Measurements from ENCODE around the gene SPIRE1. TPM values are rescaled to one million over a fixed set of nuclear protein-coding genes. Genes with fewer than 3 reads are reported as not detected.

SPIRE1 gene
- total RNA-seq, 1 donor from 2014 or later = 49.2 TPM

GRCh38 chr18:12456441-12456840, 201.5 kb downstream of the SPIRE1 start:
- no peak for TF ChIP-seq CTCF (IDR thresholded peaks at IDR 0.05; ENCODE audit: insufficient read depth, low read length, poor library complexity, severe bottlenecking)
- Histone ChIP-seq H3K4me3 (ENCODE audit: low read depth, low read length) (no peak overlapping the region), H3K36me3 (ENCODE audit: control insufficient read depth, insufficient read depth, low read length) (peaks cover 1% of the 10 kb centered on the region), H3K27me3 (ENCODE audit: control insufficient read depth, insufficient read depth, low read length) (no peaks in the 10 kb centered on the region)
- DNase-seq (ENCODE audit: low read depth) = no peak

- Histone ChIP-seq H3K4me3 (ENCODE audit: low read depth, low read length) (no peak overlapping the region), H3K36me3 (ENCODE audit: control insufficient read depth, insufficient read depth, low read length) (peaks cover 1% of the 10 kb centered on the region), H3K27me3 (ENCODE audit: control insufficient read depth, insufficient read depth, low read length) (no peaks in the 10 kb centered on the region)
- TF ChIP-seq CTCF (IDR thresholded peaks at IDR 0.05; ENCODE audit: insufficient read depth, low read length, poor library complexity, severe bottlenecking) = no peak
- no peak for DNase-seq (ENCODE audit: low read depth)
Measured at GRCh38 chr18:12455496-12455895, 202.4 kb downstream of the SPIRE1 start.

GRCh38 chr18:12452784-12453183, 205.1 kb downstream of the SPIRE1 start:
- H3K27me3 ChIP-seq (ENCODE audit: control insufficient read depth, insufficient read depth, low read length) = no peaks in the 10 kb centered on the region
- DNase-seq (ENCODE audit: low read depth) = no peak
- H3K4me3 ChIP-seq (ENCODE audit: low read depth, low read length) = no peak overlapping the region
- H3K36me3 ChIP-seq (ENCODE audit: control insufficient read depth, insufficient read depth, low read length) = peaks cover 1% of the 10 kb centered on the region
- no peak for TF ChIP-seq CTCF (IDR thresholded peaks at IDR 0.05; ENCODE audit: insufficient read depth, low read length, poor library complexity, severe bottlenecking)

- H3K36me3 ChIP-seq (ENCODE audit: control insufficient read depth, insufficient read depth, low read length) = peaks cover 1% of the 10 kb centered on the region
- DNase-seq (ENCODE audit: low read depth) = no peak
- H3K27me3 ChIP-seq (ENCODE audit: control insufficient read depth, insufficient read depth, low read length) = no peaks in the 10 kb centered on the region
- no peak for TF ChIP-seq CTCF (IDR thresholded peaks at IDR 0.05; ENCODE audit: insufficient read depth, low read length, poor library complexity, severe bottlenecking)
- H3K4me3 ChIP-seq (ENCODE audit: low read depth, low read length) = no peak overlapping the region
Measured at GRCh38 chr18:12451428-12451827, 206.5 kb downstream of the SPIRE1 start.

- DNase-seq (ENCODE audit: low read depth) = no peak
- Histone ChIP-seq H3K36me3 (ENCODE audit: control insufficient read depth, insufficient read depth, low read length) (peaks cover 1% of the 10 kb centered on the region), H3K27me3 (ENCODE audit: control insufficient read depth, insufficient read depth, low read length) (no peaks in the 10 kb centered on the region), H3K4me3 (ENCODE audit: low read depth, low read length) (no peak overlapping the region)
- no peak for TF ChIP-seq CTCF (IDR thresholded peaks at IDR 0.05; ENCODE audit: insufficient read depth, low read length, poor library complexity, severe bottlenecking)
Measured at GRCh38 chr18:12449051-12449785, 208.7 kb downstream of the SPIRE1 start.

GRCh38 chr18:12445554-12445953, 212.4 kb downstream of the SPIRE1 start:
- no peak for DNase-seq (ENCODE audit: low read depth)
- H3K4me3 ChIP-seq (ENCODE audit: low read depth, low read length) = no peak overlapping the region
- no peaks in the 10 kb centered on the region for H3K27me3 ChIP-seq (ENCODE audit: control insufficient read depth, insufficient read depth, low read length)
- no peak for TF ChIP-seq CTCF (IDR thresholded peaks at IDR 0.05; ENCODE audit: insufficient read depth, low read length, poor library complexity, severe bottlenecking)
- H3K36me3 ChIP-seq (ENCODE audit: control insufficient read depth, insufficient read depth, low read length) = no peaks in the 10 kb centered on the region
